ENCODE measurements around the gene RAP2B. TPM values are rescaled to one million over a fixed set of nuclear protein-coding genes. Genes with fewer than 3 reads are reported as not detected.

The RAP2B gene
- total and polyA plus RNA-seq, 4 donors, result 1.3 to 7.8 (median 3.2) TPM

DNA sequence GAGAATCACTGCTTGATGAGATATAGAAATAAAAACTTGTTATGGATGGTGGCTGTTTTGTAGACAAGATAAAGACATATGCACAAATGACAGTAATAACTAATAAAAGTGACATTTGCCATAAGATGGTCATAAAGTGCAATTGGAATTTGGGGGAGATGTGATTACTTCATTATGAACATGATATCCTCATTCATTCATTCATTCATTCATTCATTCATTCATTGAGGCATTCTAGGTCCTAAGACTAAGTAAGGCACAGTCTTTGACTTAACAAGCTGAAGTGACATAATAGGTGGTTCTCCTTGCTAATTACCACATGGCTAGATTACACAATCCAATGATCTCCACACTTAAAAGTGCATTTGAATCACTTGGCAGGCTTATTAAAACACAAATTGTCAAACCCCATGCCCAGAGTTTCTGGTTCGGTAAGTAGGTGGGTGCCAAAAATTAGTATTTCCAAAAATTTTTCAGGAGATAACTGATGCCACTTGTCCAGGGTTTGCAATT lies 18.9 kb downstream of the RAP2B start:
- 95% methylated on average over 1 of the region's 1 CpG for WGBS
- H3K9me3 ChIP-seq (ENCODE audit: control insufficient read depth in 4 of 4, low read length in 3 of 4), result no peaks in the 10 kb centered on the region
- no peak for DNase-seq (ENCODE audit: low spot score)
- no peaks in the 10 kb centered on the region for H3K36me3 ChIP-seq (ENCODE audit: control insufficient read depth in 4 of 4, insufficient read depth in 3 of 4, low read depth in 1 of 4, low read length in 3 of 4)
- no peaks in the 10 kb centered on the region for H3K27me3 ChIP-seq (ENCODE audit: control insufficient read depth in 4 of 4, insufficient read depth in 4 of 4, low read length in 3 of 4)
- H3K27ac ChIP-seq (ENCODE audit: low read depth in 1 of 2, low read length in 2 of 2), result no peak overlapping the region
- no peak overlapping the region for H3K4me3 ChIP-seq (ENCODE audit: low read depth in 1 of 3, low read length in 3 of 3)
- no peak overlapping the region for H3K9ac ChIP-seq (ENCODE audit: low read depth in 1 of 2, low read length in 2 of 2)
- TF ChIP-seq JUND (IDR thresholded peaks at IDR 0.05), result no peak
- TF ChIP-seq, protein P1, sequence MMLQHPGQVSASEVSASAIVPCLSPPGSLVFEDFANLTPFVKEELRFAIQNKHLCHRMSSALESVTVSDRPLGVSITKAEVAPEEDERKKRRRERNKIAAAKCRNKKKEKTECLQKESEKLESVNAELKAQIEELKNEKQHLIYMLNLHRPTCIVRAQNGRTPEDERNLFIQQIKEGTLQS (IDR thresholded peaks at IDR 0.05), result no peak
- TF ChIP-seq, protein P2, sequence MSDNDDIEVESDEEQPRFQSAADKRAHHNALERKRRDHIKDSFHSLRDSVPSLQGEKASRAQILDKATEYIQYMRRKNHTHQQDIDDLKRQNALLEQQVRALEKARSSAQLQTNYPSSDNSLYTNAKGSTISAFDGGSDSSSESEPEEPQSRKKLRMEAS (IDR thresholded peaks at IDR 0.05), result no peak
- TF ChIP-seq YY1 (IDR thresholded peaks at IDR 0.05), result no peak
- no peak for TF ChIP-seq FOXA1 (IDR thresholded peaks at IDR 0.05)
- TF ChIP-seq, protein P3, sequence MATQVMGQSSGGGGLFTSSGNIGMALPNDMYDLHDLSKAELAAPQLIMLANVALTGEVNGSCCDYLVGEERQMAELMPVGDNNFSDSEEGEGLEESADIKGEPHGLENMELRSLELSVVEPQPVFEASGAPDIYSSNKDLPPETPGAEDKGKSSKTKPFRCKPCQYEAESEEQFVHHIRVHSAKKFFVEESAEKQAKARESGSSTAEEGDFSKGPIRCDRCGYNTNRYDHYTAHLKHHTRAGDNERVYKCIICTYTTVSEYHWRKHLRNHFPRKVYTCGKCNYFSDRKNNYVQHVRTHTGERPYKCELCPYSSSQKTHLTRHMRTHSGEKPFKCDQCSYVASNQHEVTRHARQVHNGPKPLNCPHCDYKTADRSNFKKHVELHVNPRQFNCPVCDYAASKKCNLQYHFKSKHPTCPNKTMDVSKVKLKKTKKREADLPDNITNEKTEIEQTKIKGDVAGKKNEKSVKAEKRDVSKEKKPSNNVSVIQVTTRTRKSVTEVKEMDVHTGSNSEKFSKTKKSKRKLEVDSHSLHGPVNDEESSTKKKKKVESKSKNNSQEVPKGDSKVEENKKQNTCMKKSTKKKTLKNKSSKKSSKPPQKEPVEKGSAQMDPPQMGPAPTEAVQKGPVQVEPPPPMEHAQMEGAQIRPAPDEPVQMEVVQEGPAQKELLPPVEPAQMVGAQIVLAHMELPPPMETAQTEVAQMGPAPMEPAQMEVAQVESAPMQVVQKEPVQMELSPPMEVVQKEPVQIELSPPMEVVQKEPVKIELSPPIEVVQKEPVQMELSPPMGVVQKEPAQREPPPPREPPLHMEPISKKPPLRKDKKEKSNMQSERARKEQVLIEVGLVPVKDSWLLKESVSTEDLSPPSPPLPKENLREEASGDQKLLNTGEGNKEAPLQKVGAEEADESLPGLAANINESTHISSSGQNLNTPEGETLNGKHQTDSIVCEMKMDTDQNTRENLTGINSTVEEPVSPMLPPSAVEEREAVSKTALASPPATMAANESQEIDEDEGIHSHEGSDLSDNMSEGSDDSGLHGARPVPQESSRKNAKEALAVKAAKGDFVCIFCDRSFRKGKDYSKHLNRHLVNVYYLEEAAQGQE (IDR thresholded peaks at IDR 0.05), result no peak
- no peak for TF ChIP-seq EGR1 (IDR thresholded peaks at IDR 0.05; ENCODE audit: low read depth in 2 of 2)
- no peak for TF ChIP-seq RAD21 (IDR thresholded peaks at IDR 0.05)
- TF ChIP-seq, protein P4, sequence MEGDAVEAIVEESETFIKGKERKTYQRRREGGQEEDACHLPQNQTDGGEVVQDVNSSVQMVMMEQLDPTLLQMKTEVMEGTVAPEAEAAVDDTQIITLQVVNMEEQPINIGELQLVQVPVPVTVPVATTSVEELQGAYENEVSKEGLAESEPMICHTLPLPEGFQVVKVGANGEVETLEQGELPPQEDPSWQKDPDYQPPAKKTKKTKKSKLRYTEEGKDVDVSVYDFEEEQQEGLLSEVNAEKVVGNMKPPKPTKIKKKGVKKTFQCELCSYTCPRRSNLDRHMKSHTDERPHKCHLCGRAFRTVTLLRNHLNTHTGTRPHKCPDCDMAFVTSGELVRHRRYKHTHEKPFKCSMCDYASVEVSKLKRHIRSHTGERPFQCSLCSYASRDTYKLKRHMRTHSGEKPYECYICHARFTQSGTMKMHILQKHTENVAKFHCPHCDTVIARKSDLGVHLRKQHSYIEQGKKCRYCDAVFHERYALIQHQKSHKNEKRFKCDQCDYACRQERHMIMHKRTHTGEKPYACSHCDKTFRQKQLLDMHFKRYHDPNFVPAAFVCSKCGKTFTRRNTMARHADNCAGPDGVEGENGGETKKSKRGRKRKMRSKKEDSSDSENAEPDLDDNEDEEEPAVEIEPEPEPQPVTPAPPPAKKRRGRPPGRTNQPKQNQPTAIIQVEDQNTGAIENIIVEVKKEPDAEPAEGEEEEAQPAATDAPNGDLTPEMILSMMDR (IDR thresholded peaks at IDR 0.05; ENCODE audit: low read depth, low read length, missing input control), result no peak
- TF ChIP-seq, protein P5, sequence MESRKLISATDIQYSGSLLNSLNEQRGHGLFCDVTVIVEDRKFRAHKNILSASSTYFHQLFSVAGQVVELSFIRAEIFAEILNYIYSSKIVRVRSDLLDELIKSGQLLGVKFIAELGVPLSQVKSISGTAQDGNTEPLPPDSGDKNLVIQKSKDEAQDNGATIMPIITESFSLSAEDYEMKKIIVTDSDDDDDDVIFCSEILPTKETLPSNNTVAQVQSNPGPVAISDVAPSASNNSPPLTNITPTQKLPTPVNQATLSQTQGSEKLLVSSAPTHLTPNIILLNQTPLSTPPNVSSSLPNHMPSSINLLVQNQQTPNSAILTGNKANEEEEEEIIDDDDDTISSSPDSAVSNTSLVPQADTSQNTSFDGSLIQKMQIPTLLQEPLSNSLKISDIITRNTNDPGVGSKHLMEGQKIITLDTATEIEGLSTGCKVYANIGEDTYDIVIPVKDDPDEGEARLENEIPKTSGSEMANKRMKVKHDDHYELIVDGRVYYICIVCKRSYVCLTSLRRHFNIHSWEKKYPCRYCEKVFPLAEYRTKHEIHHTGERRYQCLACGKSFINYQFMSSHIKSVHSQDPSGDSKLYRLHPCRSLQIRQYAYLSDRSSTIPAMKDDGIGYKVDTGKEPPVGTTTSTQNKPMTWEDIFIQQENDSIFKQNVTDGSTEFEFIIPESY (IDR thresholded peaks at IDR 0.05), result no peak
- TF ChIP-seq HNF4G (IDR thresholded peaks at IDR 0.05), result no peak
- TF ChIP-seq FOXA2 (IDR thresholded peaks at IDR 0.05), result no peak
- no peak for TF ChIP-seq RXRA (IDR thresholded peaks at IDR 0.05)
- TF ChIP-seq TAF1 (conservative IDR thresholded peaks at IDR 0.05), result no peak
- TF ChIP-seq GABPA (IDR thresholded peaks at IDR 0.05 in 1 of 2, conservative IDR thresholded peaks at IDR 0.05 in 1 of 2), result no peak
- no peaks in the 10 kb centered on the region for H3K4me1 ChIP-seq (ENCODE audit: control insufficient read depth in 4 of 4, insufficient read depth in 4 of 4, low read length in 3 of 4)

Measured in liver (tissue), 9 donors.